ENCODE measurements around the gene ZNF383. TPM values are rescaled to one million over a fixed set of nuclear protein-coding genes. Genes with fewer than 3 reads are reported as not detected.
A peak's percentile ranks its signal among the peaks of the same experiment; 100 is the strongest.

Gene ZNF383
- total and polyA plus RNA-seq, 9 of the 15 experiments (the other 6 are each of a cell fraction or from before 2014, with no cell fraction given) = 2.0 to 8.2 (median 5.3) TPM

DNA sequence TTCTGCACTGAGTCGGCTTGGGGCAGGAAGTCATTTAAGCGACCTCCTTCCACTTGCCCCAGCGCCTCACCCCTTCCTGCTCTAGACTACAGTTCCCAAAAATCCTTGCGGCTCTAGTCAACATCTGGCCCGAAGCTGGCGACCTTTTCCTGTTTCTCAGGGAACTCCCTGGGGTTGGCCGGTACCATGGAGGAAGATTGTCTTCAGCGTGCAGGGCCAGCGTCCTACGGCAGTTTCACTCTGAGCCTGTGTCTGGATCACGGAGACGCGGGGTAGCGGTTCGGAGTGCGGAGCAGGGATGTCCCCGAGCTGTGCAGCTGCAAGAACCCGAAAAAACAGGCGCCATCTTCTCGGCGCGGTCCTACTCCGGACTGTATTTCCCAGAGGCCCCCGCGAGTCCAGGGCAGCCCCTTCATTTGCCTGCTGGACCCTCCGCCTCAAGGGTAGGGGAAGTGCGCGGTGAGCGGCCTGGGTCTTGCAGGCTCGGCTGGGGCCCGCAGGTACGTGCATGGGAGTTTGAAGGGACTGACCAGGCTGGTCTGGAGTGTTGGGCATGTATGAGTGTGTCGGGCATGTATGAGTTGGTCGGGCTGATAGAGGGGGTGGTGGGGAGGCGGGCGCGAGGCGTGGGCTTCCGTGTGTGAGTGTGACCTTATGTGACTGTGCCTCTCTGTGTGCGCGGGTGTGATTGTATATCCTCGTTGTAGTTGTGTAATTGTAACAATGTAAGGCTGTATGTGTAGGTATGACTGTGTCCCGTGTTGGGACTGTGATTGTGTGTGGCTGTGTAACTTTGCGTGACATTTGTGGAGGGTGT lies at the start of gene ZNF383 (continued):
- TF ChIP-seq ZNF124 (CRISPR knock-in tag; IDR thresholded peaks at IDR 0.05) (no peak), GABPA (tag; conservative IDR thresholded peaks at IDR 0.05; ENCODE audit: low read depth) (peak; percentile 85), GTF2A2 (tag; IDR thresholded peaks at IDR 0.05) (no peak), YBX1 (IDR thresholded peaks at IDR 0.05) (no peak), ASH1L (IDR thresholded peaks at IDR 0.05; ENCODE audit: borderline replicate concordance, low read depth, partially characterized antibody) (peak; percentile 45), ZKSCAN1 (IDR thresholded peaks at IDR 0.05; ENCODE audit: low read depth, low read length) (no peak), NCOA2 (IDR thresholded peaks at IDR 0.05; ENCODE audit: partially characterized antibody in 2 of 2) (peak in 1 of 2 experiments; percentile 96), ETV1 (tag; conservative IDR thresholded peaks at IDR 0.05; ENCODE audit: low read depth) (no peak; the same call in none of the 2 replicates), BRF1 (IDR thresholded peaks at IDR 0.05; ENCODE audit: borderline replicate concordance, extremely low read depth, insufficient read length) (no peak), ZNF778 (CRISPR knock-in tag; IDR thresholded peaks at IDR 0.05) (no peak), ZNF76 (CRISPR knock-in tag; IDR thresholded peaks at IDR 0.05; ENCODE audit: borderline replicate concordance) (no peak; the same call in 1 of the 2 replicates), NRF1 (conservative IDR thresholded peaks at IDR 0.05 in 1 of 2, IDR thresholded peaks at IDR 0.05 in 1 of 2) (peak; percentile 65 to 72), NFYB (IDR thresholded peaks at IDR 0.05; ENCODE audit: extremely low read depth, insufficient read length) (no peak), TBL1XR1 (IDR thresholded peaks at IDR 0.05; ENCODE audit: low read length in 2 of 2) (peak in 1 of 2 experiments; percentile 42; a peak in 1 of 4 replicates), ZBED1 (IDR thresholded peaks at IDR 0.05) (no peak), RFX5 (IDR thresholded peaks at IDR 0.05; ENCODE audit: low read depth, low read length) (no peak), ZNF140 (CRISPR knock-in tag; IDR thresholded peaks at IDR 0.05) (no peak)
- TF ChIP-seq, protein P1, sequence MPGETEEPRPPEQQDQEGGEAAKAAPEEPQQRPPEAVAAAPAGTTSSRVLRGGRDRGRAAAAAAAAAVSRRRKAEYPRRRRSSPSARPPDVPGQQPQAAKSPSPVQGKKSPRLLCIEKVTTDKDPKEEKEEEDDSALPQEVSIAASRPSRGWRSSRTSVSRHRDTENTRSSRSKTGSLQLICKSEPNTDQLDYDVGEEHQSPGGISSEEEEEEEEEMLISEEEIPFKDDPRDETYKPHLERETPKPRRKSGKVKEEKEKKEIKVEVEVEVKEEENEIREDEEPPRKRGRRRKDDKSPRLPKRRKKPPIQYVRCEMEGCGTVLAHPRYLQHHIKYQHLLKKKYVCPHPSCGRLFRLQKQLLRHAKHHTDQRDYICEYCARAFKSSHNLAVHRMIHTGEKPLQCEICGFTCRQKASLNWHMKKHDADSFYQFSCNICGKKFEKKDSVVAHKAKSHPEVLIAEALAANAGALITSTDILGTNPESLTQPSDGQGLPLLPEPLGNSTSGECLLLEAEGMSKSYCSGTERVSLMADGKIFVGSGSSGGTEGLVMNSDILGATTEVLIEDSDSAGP (CRISPR knock-in tag; IDR thresholded peaks at IDR 0.05) = no peak
- TF ChIP-seq, protein P2, sequence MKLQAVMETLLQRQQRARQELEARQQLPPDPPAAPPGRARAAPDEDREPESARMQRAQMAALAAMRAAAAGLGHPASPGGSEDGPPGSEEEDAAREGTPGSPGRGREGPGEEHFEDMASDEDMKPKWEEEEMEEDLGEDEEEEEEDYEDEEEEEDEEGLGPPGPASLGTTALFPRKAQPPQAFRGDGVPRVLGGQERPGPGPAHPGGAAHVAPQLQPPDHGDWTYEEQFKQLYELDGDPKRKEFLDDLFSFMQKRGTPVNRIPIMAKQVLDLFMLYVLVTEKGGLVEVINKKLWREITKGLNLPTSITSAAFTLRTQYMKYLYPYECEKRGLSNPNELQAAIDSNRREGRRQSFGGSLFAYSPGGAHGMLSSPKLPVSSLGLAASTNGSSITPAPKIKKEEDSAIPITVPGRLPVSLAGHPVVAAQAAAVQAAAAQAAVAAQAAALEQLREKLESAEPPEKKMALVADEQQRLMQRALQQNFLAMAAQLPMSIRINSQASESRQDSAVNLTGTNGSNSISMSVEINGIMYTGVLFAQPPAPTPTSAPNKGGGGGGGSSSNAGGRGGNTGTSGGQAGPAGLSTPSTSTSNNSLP (IDR thresholded peaks at IDR 0.05; ENCODE audit: borderline replicate concordance, low read depth, low read length) = no peak
- TF ChIP-seq, protein P3, sequence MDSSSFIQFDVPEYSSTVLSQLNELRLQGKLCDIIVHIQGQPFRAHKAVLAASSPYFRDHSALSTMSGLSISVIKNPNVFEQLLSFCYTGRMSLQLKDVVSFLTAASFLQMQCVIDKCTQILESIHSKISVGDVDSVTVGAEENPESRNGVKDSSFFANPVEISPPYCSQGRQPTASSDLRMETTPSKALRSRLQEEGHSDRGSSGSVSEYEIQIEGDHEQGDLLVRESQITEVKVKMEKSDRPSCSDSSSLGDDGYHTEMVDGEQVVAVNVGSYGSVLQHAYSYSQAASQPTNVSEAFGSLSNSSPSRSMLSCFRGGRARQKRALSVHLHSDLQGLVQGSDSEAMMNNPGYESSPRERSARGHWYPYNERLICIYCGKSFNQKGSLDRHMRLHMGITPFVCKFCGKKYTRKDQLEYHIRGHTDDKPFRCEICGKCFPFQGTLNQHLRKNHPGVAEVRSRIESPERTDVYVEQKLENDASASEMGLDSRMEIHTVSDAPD (CRISPR knock-in tag; IDR thresholded peaks at IDR 0.05) = no peak
- TF ChIP-seq, protein P4, sequence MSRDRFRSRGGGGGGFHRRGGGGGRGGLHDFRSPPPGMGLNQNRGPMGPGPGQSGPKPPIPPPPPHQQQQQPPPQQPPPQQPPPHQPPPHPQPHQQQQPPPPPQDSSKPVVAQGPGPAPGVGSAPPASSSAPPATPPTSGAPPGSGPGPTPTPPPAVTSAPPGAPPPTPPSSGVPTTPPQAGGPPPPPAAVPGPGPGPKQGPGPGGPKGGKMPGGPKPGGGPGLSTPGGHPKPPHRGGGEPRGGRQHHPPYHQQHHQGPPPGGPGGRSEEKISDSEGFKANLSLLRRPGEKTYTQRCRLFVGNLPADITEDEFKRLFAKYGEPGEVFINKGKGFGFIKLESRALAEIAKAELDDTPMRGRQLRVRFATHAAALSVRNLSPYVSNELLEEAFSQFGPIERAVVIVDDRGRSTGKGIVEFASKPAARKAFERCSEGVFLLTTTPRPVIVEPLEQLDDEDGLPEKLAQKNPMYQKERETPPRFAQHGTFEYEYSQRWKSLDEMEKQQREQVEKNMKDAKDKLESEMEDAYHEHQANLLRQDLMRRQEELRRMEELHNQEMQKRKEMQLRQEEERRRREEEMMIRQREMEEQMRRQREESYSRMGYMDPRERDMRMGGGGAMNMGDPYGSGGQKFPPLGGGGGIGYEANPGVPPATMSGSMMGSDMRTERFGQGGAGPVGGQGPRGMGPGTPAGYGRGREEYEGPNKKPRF (IDR thresholded peaks at IDR 0.05; ENCODE audit: low read depth, low read length) = no peak
